Eye (tissue), 1 donor: Measurements from ENCODE around the gene YARS1.

ENCODE experiments used
- DNase-seq: peaks from one replicate; pipeline ENCODE4 v3.0.0-alpha.2; 2015

Gene YARS1

DNA sequence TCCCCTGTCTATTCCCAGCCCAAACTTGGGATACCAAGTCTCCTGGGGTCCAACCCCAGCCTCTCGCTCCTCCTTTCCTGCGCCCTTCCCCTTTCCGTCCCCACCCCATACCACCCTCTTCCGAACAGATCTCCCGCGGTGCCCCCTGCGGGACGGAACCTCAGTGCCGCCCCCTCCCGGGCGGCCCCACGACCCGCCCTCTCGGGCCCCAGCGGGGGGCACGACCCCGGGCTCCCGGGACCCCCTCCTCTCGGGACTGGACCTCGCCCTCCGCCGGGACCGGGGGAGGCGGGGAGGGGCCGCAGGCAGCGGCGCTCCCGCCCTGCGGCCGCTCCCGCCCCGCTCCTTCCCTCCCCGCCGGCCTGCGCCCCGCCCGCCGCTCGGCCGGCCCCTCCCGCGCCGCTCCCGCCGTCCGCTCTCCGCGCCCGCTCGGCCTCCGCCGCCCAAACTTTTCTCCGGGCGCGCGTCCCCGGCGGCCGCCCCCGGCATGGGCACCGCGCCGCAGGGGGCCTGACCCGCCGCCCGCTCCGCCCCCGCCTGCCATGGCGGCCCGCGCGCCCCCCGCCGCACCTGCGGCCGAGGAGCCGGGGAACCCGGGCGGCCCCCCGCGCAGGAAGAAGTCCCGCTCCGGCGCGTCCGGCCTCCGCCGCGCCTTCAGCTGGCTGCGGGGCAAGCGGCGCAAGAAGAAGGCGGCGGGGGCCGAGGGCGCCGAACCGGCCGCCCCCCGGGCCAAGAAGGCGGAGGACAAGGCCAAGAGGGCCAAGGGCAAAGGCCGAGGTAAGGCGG lies 75.6 kb downstream of the YARS1 start:
- peak; percentile 43 for DNase-seq

DNA sequence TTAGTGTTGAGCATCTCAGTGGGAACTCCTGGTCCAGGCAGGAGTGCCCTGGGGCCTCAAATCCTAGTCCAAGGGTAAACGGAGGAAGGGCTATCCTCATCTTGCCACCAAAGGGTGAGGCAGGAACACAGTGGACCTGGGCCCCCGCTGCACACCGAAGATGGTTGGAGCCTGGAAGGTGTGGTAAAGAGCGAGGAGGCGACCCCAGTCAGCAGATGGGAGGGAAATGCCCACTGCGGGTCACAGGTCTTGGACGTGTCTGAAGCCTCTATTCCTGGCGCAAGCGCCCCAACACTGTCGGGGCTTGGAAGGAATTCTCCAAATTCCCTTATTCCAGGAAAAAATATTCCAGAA lies 76.1 kb downstream of the YARS1 start:
- no peak for DNase-seq

DNA sequence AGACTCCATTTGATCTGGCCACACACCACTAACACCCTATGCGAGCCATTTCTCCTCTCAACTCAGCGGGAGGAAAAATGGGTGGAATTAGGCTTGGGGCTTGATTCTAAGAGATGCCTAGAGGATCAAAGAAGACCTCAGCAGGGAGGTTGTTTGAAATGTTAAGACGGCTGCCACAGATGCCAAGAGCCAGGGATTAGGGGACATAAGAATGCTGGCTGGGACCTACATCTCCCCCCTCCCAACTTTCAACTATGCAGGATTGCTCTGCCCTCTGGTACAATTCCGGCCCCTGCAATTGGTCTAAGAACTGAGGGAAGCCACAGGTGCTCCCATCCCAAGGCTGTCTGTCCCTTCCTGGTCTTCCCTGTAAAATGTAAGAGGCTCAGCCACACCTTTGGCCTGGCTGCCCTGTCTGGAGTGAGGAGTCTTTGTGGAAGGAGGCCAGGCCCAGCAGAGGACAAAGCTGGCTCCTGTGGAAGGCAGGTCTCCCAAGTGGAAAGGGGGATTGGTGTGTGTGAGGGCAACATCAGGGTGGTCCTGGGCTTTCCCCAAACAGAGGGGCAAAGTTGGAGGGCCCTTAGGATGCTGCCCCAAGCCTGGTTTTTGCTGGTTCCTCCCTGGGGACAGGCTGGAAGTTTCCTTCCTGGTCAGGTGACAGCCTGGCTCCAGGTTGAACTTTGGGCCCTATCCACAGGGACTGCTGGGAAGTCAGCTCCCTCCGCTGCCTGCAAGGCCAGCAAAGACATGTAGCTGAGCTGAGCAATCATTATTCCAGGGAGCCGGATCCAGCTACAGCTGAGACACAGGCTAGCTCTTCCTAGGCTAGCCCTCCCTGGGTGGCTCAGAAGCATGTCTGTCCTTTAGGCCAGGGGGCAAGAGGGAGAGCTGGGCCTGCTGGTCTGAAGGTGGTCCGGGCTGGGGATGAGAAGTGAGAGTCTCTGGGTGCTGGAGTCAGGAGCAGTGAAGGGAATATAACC lies 80.1 kb downstream of the YARS1 start:
- DNase-seq = peak; percentile 36

DNA sequence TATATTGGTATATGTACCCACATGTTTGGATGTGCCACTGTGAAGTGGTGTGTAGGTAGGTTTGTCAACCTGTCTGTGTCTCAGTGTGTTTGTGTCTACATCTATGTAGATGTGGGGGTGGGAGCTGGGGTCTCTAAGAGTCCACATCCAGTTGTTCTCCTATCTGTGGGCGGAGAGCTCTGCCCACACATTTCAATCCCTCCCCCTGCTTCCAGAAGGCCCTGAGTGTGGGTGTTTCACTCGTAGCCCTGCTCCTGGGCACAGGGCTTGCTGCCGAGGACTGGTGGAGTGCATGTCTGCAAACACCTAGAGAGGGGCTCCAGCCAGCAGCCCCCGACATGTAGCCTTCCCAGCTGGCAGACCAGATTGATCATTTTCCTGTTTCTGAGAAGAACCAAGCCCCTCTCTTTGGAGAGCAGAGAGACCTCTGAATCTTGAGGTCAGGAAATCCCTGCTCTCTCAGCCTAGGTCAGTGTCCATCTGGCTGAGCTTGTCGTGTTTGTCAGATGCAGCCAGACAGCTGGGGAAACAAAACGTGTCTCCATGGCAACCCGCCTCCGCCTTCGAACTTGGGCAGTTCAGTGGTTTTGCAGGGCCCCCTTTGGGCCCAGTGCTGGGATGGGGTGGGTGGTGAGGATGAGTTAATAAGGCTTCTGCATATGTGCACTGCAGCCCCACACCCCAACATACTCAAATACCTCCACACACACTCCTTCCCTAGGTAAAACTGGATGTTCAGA lies 83.4 kb downstream of the YARS1 start:
- DNase-seq = peak; percentile 82

DNA sequence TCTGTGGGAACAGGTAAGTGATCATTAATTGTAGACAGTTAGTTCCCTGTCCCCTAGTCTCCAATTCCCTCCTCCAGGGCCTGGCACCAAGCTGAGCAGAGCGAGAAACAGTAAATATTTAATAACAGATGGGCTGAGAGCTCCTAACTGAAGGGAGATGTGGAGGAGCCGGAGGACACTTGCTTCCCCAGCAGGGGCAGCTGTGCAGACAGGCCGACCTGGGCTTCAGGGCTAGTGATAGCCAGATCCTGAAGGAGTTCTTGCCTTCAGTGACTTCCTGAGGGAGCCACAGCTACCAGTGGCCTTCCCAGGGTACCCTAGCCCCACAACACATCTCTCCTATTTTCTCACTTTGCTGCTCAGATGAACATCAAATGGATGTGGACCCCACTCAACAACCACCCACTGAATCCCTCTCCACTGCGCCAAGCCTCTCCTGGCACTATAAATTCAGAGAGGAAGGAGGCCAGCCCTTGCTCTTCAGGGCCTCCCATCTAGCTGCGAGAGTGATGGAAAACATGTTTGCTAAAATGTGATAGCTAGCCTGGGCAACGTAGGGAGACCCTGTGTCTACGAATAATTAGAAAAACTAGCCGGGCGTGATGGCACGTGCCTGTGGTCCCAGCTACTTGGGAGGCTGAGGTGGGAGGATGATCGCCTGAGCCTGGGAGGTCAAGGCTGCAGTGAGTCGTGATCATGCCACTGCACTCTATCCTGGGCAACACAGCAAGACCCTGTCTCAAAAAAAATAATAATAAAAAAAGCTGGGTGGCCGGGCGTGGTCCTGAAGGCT lies 87.7 kb downstream of the YARS1 start:
- DNase-seq = peak; percentile 38

DNA sequence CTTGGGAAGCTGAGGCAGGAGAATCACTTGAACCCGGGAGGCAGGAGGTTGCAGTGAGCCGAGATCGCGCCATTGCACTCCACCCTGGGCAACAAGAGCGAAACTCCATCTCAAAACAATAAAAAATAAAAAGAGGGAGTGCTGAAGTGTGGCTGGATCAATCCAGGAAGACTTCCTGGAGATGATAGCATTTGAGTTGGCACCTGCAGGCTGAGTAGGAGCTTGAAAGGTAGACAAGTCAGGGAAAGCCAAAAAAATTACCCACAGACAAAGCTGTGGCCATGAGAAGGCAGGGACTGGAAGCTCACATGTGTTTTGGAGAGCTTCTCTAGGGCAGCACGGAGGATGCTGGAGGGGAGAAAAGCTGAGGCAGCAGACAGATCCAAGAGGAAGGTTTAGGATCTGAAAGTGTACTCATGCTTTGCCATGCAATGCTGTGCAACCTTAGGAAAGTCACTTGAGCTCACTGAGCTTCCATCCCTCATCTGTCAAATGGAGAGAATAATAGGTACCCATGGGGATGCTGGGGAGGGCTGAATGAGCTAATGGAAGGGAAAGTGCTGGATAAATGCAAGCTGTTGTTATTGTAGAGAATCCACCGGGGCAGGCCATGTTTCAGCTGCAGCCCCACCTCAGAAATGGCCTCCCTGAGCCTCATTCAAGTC lies 88.6 kb downstream of the YARS1 start:
- no peak for DNase-seq

DNA sequence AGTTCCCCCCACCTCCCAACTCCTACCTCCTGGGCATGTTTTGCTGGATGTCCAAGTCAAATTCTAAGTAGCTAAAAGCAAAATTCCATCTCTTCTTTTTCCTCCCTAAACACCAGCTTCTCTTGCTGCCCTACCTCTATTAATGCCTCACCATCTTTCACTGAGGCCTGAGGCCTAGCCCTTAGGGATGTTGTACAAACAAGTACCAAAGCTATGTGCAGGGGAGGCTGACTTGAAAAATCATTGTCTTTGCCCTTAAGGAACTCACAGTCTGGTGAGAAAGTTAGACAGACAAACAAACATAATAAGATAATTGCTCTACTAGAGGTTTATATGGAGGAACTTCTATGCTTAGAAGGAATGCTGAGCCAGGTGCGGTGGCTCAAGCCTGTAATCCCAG lies 89.3 kb downstream of the YARS1 start:
- DNase-seq = no peak

DNA sequence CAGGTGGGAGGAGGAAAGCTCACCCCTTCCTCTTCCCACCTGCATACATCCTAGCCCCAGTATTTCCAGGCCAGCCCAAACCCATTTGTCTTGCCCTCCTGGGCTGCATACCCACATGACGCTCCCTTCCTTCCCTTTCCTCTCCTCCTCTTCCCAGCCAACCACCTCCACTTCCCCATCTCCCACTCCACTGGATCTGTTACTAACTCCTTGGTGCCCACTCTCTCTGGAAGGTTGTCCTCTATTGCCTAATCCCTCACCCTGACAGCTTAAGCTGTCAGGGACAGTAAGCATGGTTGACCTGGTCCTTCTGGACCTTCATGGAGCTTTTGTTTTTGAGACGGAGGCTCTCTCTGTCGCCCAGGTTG lies 91.6 kb downstream of the YARS1 start:
- no peak for DNase-seq
